MM.1S (cell line): ENCODE results near the gene TANC1.

Experiments used
- DNase-seq: peaks from one replicate; pipeline ENCODE4 v3.0.0-alpha.2; 2015
- H2AFZ ChIP-seq: fragments of 300-600 bp; sonication (generic); 2 replicates; pipeline ENCODE4 v1.6.0; 2016; ENCODE audit warnings: antibody characterized with exemption, low read length
- H3F3A ChIP-seq: fragments of 300-600 bp; sonication (generic); 2 replicates; pipeline ENCODE4 v1.6.1; 2016; ENCODE audit warnings: mild to moderate bottlenecking, antibody characterized with exemption, low read length, moderate library complexity, mixed read lengths; ENCODE audit not compliant: insufficient read depth
- H3K27ac ChIP-seq: fragments of 300-600 bp; sonication (generic); 2 replicates; pipeline ENCODE4 v1.5.1; 2016; ENCODE audit warnings: mild to moderate bottlenecking, low read length
- H3K27me3 ChIP-seq: fragments of 300-600 bp; sonication (generic); replicated peaks from 2 replicates; pipeline ENCODE4 v1.6.0; 2016; ENCODE audit warnings: low read length; ENCODE audit not compliant: insufficient read depth
- H3K36me3 ChIP-seq: fragments of 300-600 bp; sonication (generic); replicated peaks from 2 replicates; pipeline ENCODE4 v1.6.1; 2016; ENCODE audit warnings: mild to moderate bottlenecking, low read length, mixed read lengths; ENCODE audit not compliant: insufficient read depth
- H3K4me1 ChIP-seq: fragments of 300-600 bp; sonication (generic); 2 replicates; pipeline ENCODE4 v1.6.1; 2016; ENCODE audit warnings: low read length, mixed read lengths
- H3K4me2 ChIP-seq: fragments of 300-600 bp; sonication (generic); 2 replicates; pipeline ENCODE4 v1.6.0; 2016; ENCODE audit warnings: low read depth, low read length
- H3K4me3 ChIP-seq: fragments of 300-600 bp; sonication (generic); 2 replicates; pipeline ENCODE4 v1.5.1; 2016; ENCODE audit warnings: low read length, mixed read lengths
- H3K79me2 ChIP-seq: fragments of 300-600 bp; sonication (generic); 2 replicates; pipeline ENCODE4 v1.6.1; 2016; ENCODE audit warnings: mixed run types, low read length, mixed read lengths
- H3K9ac ChIP-seq: fragments of 300-600 bp; sonication (generic); 2 replicates; pipeline ENCODE4 v1.6.1; 2016; ENCODE audit warnings: low read length, mixed read lengths
- H3K9me2 ChIP-seq: fragments of 300-600 bp; sonication (generic); replicated peaks from 2 replicates; pipeline ENCODE4 v1.6.1; 2016; ENCODE audit warnings: mild to moderate bottlenecking, low read length, mixed read lengths; ENCODE audit not compliant: insufficient read depth
- H3K9me3 ChIP-seq: fragments of 300-600 bp; sonication (generic); replicated peaks from 2 replicates; pipeline ENCODE4 v1.6.1; 2016; ENCODE audit warnings: mild to moderate bottlenecking, low read length, mixed read lengths; ENCODE audit not compliant: insufficient read depth
- H4K20me1 ChIP-seq: fragments of 300-600 bp; sonication (generic); 2 replicates; pipeline ENCODE4 v1.6.1; 2016; ENCODE audit warnings: mild to moderate bottlenecking, low read length, moderate library complexity, mixed read lengths; ENCODE audit not compliant: insufficient read depth
- CTCF ChIP-seq: fragments of 300-600 bp; sonication (generic); IDR thresholded peaks from 2 replicates; pipeline ENCODE4 v1.5.1; 2016; ENCODE audit warnings: antibody characterized with exemption, low read length, mixed read lengths
- EZH2 ChIP-seq: fragments of 300-600 bp; sonication (generic); optimal IDR thresholded peaks from 2 replicates; pipeline ENCODE3; 2017; ENCODE audit warnings: low read depth, mild to moderate bottlenecking, antibody characterized with exemption, low read length, mixed read lengths
- EZH2phosphoT487 ChIP-seq: fragments of 300-600 bp; sonication (generic); IDR thresholded peaks from 2 replicates; pipeline ENCODE4 v1.6.1; 2018; ENCODE audit warnings: antibody characterized with exemption, low read length

Gene TANC1

GRCh38 chr2:159106109-159106508 lies 137.7 kb downstream of the TANC1 start:
- no peak for TF ChIP-seq EZH2
- TF ChIP-seq EZH2phosphoT487, result no peak
- no peak for TF ChIP-seq CTCF
- no peaks in the 10 kb centered on the region for H4K20me1 ChIP-seq

GRCh38 chr2:159108181-159108893 lies 139.9 kb downstream of the TANC1 start:
- Histone ChIP-seq H2AFZ (no peak overlapping the region), H3K4me1 (no peaks in the 10 kb centered on the region)

More at GRCh38 chr2:159106109-159106508, 137.7 kb downstream of the TANC1 start:
- Histone ChIP-seq H3K9ac (no peak overlapping the region), H3K27ac (no peak overlapping the region), H2AFZ (no peak overlapping the region), H3K27me3 (no peaks in the 10 kb centered on the region), H3K4me3 (no peak overlapping the region), H3K9me2 (no peaks in the 10 kb centered on the region), H3K36me3 (no peaks in the 10 kb centered on the region), H3K79me2 (no peaks in the 10 kb centered on the region), H3K4me2 (no peak overlapping the region), H3K9me3 (no peaks in the 10 kb centered on the region), H3F3A (no peaks in the 10 kb centered on the region), H3K4me1 (no peaks in the 10 kb centered on the region)
- DNase-seq, result no peak

GRCh38 chr2:159109517-159109916 lies 141.1 kb downstream of the TANC1 start:
- Histone ChIP-seq H3K4me1 (no peaks in the 10 kb centered on the region), H3K9ac (no peak overlapping the region), H3K27me3 (no peaks in the 10 kb centered on the region), H3F3A (no peaks in the 10 kb centered on the region), H3K79me2 (no peaks in the 10 kb centered on the region), H3K4me3 (no peak overlapping the region), H3K9me2 (no peaks in the 10 kb centered on the region), H2AFZ (no peak overlapping the region), H3K9me3 (no peaks in the 10 kb centered on the region), H4K20me1 (no peaks in the 10 kb centered on the region), H3K4me2 (no peak overlapping the region), H3K36me3 (no peaks in the 10 kb centered on the region), H3K27ac (no peak overlapping the region)
- no peak for DNase-seq
- TF ChIP-seq CTCF (no peak), EZH2 (no peak), EZH2phosphoT487 (no peak)

More at GRCh38 chr2:159108181-159108893, 139.9 kb downstream of the TANC1 start:
- no peaks in the 10 kb centered on the region for H3K27me3 ChIP-seq
- DNase-seq, result no peak
- H3K36me3 ChIP-seq, result no peaks in the 10 kb centered on the region
- no peaks in the 10 kb centered on the region for H3K79me2 ChIP-seq
- H3K27ac ChIP-seq, result no peak overlapping the region
- H4K20me1 ChIP-seq, result no peaks in the 10 kb centered on the region
- H3F3A ChIP-seq, result no peaks in the 10 kb centered on the region
- H3K4me3 ChIP-seq, result no peak overlapping the region
- no peaks in the 10 kb centered on the region for H3K9me3 ChIP-seq
- H3K9ac ChIP-seq, result no peak overlapping the region
- no peaks in the 10 kb centered on the region for H3K9me2 ChIP-seq
- TF ChIP-seq EZH2 (no peak), CTCF (no peak), EZH2phosphoT487 (no peak)
- no peak overlapping the region for H3K4me2 ChIP-seq
